Fibroblast of gingiva (primary cell): ENCODE data around the gene ADAT3.
A peak's percentile ranks its signal among the peaks of the same experiment; 100 is the strongest.

Source experiments
- DNase-seq: peaks from one replicate; pipeline ENCODE4 v3.0.0-alpha.2; 2011; ENCODE audit warnings: low read depth

Gene ADAT3

DNA sequence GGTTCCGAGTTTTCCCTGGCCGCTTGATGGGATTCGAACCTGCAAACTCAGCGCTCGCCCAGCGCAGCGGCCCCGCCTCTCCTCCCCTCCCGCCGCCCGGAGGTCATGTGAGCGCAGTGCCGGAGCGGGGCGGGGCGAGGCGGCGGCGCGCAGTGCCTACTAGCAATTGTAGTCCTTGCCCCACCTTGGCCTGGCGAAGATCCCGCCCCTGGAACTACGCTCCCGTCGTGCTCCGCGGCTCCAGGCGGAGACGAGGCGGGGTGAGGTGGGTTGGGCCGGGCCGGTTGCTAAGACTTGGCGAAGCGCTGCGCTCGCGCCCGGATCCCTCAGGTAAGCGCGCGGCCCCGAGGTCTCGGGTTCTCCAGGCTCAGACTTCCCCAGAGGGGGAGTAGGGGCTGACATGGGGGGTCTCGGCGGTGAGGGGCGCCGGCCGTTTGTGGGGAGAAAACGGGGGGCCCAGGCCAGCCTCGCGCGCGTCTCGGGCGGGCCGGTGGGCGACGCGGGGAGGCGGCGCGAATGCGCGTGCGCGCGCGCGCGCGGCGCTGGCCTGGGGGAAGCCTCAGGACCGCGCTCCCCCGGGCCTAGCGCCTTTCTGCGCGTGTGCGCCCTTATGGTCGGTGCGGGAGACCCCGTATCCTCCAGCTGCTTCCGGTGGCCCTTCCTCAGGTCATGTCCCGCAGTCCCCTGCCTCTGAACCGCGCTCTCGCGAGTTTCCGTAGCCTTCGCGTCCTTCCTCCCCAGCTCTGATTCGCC lies at the start of gene ADAT3, which contains the start of gene SCAMP4:
TSS of gene ADAT3 (plus strand) at position 290 of the 753 bp plus-strand sequence. CDS start 6,649 bp downstream, outside the sequence.
TSS of gene SCAMP4 (plus strand) at position 290 of the 753 bp plus-strand sequence. CDS start 9,621 bp downstream, outside the sequence.
- peak; percentile 99 for DNase-seq

DNA sequence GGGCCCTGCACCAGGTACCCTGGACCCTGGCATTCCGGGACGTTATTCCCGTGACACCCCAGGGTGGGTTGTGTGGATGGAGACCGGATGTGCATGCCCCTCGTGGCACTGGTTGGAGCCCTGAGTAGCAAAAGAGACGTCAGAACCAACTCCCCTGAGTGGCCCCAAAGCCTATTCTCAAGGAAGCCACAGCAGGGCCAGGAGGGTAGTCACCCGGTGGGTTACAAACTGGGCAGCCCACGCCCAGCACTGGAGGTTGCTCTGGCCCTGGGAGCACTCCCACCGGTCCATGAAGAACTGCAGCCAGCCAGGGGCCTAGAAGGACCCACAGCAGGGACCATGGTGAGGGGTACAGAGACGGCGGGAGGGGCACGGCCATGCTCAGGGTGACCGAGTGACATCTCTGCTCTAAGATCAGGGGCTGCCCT lies 49.4 kb upstream of the ADAT3 start:
- peak; percentile 42 for DNase-seq

DNA sequence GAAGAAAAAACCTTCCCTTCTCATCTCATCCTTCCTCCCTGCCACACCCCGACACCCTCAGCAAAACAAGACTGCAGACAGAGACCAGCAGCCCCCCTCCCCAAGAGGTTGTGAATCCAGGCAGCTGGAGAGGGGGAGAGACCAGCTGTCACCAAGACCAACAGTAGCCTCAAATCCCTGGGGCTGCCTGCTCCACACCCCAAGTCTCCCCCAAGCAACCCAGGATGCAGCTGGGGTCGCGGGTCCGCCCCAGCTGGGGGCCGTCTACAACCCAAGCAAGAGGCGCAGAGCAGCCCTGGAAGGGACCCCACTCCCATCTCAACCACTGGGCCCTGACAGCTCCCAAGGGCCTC lies 48.9 kb upstream of the ADAT3 start:
- no peak for DNase-seq

DNA sequence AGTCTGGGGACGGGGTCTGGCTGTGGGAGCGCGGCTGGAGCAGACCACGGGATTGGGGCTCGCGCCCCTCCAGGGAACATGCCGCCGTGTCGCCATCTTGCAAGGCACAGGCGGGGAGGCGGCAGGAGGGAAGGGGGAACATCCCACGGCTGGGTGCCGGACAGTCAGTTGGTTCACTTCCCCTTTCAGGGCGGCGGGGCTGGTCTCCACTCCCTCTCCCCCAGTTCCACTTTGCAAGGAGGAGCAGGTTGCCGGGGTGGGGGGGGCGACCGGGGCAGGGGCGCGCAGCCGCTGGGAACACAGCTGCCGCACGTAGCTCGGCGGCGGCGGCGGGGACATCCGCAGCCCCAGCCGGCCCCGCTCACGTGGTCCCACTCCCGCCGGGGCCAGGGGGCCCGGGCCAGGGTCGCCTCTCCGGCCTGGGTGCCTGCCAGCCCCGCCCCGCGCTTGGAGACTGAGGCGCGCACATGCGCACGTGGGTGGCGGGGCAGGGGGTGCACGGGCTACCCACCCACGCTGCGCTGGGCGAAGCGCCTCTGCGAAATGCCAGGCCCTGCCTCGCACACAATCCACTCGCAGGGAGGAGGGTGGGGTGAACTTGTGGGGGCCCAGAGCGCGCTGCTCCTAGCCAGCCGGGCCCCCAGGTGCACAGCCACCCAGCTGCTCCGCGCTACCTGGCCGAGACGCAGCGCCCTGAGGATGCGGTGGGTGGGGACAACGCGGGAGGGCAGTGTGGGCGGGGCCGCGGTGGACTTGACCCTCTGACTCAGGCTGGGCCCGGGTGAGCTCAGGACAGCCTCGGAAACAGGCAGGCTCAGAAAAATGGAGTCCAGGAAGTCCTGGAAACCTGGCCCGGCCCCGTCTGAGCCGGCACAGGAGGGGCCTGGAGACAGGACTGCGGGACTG lies 48.2 kb upstream of the ADAT3 start:
- DNase-seq: peak; percentile 72

DNA sequence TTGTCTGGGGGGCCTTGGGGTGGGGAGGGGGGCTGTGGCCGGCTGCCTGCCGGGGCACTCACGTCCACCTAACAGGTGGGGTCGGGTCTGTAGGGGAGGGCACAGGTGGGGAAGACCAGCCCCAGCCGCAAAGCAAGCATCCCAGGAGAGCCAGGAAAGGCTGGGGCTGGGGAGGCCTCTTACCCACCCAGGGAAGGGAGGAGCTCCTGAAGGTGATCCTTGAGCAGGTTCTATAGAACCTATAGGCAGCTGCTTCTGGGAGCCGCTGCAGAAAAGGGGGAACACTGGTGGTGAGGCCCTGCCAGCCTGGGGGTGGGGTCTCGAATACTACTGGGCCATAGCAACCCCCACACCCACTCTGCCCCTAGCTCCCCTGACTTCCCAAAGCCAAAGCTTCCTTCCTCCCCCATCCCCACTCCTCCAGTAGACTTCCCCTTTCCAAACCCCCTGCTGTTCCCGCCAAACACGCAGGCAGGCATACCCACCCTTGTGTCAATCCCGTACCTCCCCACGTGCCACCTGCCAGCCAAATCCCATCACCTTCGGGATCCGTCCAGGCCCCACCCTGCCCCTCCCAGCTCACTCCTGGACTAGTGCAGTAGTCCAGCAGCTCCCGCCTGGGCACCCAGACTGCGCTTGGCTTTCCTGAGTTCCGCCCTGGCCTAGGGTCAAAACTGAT lies 47.4 kb upstream of the ADAT3 start:
- DNase-seq: no peak

DNA sequence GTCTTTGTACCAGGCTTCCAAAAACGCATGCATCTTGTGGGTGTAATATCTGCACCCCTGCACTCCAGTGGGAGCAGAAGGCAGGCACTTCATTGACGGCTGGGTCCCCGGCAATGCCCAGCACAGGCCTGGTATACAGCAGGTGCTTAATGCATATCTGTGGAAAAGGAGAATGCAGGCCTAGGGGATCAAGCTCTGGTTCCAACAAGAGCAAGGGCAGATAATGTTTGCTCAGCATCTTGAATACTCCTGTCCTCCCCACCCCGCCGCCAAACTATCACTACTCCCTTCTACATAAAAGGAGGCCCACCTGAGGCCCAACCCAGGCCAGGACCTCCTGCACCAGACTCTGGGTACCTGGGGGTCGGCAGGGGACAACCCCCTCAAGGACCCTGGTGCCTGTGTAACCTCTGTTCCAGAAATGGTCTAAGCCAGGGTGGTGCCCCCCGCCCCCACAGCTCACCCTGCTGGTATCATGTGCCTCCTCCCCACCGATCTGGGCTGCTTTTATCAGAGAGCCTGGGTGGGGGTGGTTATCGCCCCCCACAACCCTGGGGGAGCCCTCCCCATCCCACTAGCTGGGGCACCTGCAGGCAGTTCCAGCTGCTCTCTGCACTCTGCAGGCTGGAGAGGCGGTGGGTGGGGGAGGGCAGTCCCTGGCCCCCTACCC lies 46.7 kb upstream of the ADAT3 start:
- no peak for DNase-seq

DNA sequence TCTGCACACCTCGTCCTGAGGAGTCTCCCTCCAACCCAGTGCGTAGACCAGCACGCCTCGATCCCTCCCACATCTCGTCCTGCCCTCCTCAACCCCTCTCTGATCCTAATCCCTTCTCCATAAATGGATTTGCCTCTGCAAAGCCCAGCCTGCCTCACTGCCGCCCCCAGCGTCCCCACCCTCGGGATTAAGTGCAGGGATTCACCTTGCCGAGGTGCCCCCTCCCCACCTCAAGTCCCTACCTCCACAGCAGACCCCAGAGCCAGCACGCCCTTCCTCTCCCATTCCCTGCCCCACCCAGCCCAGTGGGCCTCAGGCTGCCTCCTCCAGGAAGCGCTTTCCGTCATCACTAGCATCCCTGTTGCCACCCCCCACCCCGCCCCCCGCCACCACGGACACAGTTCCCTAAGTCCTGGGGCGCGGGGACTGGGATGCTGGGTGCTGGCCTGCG lies 45.8 kb upstream of the ADAT3 start:
- DNase-seq: no peak

DNA sequence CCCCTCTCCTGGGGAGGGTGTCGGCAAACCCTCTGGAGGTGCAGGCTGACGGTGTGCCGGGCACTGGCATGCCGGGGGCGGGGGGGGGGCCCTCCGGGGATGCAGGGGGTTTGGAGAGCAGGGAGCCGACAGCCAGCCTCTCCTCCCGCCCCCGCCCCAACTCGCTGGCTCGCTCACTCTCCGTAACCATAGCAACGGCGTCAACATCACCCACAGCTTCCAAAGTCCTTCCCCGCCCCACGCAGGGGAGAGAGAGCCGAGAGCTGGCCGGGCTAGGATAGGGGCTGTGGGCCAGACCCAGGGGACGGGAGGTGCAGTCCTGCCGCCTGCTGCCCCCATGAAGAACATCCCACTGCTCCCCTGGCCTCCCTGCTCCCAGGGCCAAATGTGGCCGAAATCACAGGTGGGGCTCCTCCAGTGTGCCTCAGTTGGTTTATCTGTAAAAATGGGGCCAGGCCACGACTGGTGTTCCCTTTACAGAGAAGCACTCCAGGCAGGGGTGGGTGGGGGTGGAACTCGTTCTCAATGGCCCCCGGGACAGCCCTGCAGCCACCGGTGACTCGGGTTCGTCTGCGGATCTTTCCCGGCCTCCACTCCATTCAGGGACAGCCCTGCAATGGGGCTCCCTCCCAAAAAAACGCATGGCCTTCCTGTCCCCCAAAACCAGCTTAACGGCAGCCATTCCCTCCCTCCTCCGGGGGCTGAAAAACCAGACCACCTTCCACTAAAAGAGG lies 45.0 kb upstream of the ADAT3 start:
- peak; percentile 77 for DNase-seq

DNA sequence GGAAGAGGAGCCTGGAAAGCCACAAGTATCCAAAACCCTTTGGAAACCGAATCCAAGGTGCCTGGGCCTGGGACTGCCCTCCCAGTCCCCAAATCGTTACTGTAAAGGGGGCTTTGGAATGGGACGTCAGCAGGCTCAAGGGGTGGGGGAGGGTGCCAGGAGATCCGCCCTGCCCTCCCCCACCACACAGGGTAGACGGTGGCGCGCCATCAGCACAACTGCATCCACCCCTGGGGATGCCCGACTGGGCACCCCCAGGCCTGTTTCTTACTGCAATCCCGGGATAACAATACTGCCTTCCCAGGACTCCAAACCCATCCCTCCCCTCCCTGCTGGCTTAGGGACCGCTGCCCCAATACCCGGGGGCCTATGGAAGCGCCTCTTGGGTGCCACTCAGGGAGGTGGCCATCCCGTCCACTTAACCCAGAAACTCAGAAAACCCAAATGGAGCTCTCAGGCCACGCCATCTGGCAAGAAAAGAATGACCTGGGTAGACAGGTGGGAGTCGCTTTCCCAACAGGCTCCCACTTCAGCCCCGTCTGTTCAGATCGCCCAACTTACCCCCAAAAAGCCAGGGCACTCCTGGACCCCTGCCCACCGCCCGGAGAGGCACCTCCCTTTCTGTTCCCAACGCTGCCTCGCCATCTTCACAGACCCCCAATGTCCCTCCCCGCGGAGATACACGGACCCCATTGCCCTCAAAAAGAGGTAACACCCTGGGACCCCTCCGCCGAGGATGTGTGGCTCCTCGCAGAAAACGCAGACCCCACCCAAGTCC lies 44.2 kb upstream of the ADAT3 start:
- DNase-seq: no peak

DNA sequence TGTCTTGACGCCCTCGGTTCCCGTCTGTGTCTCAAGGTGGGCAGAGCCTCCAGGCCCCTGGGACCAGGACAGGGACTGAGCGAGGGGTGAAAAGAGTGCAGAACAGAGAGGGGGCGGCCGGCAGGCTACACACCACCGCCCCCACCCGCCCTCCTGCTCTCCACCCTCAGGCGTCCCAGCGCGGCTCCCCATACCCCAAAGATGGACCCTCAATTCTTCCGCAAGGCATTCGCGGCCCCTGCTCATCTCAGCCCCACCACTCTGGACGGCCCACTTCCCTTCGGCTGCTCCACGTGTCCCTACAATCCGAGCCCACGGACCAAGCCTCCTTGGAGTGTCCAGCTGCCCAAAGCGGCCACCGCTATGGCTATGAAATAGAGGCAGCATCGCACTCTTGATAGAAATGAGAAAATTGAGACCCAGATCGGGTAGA lies 43.6 kb upstream of the ADAT3 start:
- DNase-seq: no peak

DNA sequence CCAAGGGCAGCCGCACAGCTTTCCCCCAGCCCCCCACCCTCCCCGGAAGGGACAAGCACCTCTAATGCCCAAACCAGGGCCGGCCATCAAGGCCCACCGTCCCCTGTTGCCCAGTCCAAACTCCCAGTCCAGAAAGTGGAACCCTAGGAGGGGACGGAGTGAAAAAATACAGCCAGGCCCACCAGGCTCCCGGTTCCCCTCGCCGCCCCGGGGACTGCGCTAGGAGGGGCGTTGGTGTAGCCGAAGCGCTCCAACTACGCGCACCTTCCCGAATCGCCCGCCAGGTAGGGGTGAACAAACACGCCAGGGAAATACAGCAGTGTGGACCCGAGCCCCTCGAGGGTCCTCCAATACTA lies 43.2 kb upstream of the ADAT3 start:
- no peak for DNase-seq

DNA sequence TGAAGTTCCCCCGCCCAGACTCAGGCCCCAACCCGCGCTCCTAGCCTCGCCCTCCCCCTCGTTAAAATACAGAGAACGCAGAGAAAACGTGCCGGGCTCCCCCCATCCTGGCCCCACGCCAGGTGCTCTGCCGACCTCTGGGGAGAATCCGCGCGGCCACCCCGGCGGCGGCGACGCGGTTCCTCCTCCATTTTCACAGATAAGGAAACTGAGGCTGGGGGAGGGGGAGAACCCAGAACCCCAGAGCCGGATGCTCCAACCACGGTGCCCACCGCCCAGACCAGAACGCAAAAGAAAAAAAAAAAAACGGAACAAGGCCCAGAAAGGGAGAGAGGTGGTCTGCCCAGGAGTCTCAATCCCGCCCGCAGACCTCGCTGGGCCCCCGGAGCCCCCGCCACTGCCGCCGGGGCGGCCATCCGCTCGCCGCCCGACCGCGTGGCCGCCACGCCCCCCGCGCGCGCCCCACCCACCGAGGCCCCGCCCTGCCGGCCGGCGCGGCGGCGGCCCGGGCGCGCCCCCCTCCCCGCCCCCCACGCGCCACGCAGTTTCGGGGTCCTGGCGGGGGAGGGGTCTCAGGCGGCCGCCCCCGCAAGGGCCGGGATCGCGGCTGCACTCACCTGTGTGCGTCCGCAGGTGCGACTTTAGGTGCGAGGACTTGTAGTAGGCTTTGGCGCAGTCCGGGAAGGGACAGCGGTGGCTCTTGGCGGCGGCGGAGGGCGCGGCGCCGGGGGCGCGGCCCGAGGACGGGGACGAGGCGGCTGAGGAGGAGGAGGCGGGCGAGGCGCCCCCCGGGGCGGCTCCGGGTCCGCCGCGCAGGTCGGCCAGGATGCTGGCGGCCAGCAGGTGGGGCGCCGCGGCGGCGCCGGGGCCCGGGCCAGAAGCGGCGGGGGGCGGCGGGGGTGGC lies 42.5 kb upstream of the ADAT3 start:
- DNase-seq: no peak

DNA sequence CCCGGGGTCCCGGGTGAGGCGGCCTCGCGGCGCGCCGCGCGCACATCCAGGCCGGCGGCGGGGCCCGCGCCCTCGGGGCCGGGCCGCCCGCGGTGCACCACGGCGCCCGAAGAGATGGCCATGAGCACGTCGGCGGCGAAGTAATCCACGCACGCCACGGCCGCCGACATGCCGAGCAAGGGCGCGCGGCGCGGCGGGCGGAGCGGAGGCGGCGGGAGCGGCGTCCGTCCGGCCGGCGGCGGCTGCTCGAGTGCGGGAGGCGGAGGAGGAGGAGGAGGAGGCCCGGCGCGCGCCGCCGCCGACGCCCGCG lies 41.9 kb upstream of the ADAT3 start, which contains the start of gene KLF16:
TSS of gene KLF16 (minus strand) at position 252 of the 310 bp plus-strand sequence. CDS start at position 170, 82 bp downstream.
- DNase-seq: no peak

DNA sequence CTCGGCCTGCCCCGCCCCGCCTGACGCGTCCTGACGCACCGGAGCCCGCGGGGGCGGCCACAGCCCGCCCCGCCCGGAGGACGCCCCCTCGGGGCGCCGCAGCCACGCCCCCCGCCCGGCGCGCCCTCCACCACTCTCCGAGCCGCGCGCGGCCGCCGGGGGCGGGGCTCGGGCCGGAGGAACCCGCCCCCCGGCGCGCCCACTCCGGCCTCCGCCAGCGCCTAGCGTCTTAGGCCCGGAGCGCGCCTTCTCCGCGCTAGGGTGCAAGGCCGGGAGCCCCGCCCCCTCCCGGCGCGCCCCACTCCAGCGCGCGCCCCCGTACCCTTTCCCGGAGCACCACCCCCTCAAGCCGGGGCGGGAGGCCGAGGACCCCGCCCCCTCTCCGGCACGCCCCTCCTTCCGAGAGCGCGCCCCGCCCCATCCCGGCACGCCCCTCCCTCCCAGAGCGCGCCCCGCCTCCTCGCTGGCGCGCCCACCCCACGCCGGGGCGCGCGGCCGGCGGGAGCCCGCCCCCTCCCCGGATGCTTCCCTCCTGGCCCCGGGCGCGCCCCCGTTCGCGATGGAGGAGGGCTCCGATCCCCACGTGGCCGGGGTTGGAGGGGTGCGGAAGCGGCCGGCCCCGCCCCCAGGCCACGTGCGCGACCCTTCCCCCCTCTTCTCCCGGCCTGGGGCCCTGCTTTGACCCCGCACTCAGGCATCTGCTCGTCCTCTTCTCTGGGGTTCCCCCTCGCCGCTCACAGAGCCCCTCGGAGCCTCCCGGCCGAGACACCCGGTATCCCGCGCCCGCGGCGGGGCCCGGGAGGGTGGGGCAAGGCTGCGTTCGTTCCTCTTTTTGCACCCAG lies 41.3 kb upstream of the ADAT3 start:
- DNase-seq: peak; percentile 95

DNA sequence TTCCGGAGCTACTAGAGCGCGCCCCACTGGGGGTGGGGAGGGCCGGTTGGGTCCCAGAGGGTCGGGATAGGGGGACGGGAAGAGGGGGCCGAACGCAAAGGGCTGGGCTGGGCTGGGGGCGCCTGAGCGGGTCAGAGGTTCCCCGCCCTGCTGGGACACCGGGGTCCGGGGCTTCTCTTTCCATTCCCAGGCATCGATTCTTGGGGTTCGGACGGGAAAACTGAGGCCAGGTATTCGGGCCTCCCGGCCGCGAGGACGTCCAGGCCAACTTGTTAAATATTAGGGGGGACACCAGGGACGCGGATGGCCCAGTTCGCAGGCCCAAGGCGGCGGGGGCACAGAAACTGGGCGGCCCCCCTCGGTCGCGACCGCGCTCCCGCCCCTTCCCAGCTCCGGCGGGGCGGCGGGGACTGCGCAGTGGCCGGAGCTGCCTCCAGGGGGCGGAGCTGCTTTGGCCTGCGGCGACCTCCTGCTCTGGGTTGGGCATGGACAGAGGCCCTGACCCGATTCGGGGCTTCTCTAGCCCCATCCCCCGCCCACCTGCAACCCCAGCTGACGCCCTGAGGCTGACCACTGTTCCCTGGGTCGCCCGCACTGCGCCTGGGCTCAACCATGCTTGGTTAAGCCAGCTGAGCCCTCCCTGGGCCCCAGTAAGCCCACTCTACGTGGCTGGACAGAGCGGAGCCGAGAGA lies 40.6 kb upstream of the ADAT3 start:
- peak; percentile 50 for DNase-seq

DNA sequence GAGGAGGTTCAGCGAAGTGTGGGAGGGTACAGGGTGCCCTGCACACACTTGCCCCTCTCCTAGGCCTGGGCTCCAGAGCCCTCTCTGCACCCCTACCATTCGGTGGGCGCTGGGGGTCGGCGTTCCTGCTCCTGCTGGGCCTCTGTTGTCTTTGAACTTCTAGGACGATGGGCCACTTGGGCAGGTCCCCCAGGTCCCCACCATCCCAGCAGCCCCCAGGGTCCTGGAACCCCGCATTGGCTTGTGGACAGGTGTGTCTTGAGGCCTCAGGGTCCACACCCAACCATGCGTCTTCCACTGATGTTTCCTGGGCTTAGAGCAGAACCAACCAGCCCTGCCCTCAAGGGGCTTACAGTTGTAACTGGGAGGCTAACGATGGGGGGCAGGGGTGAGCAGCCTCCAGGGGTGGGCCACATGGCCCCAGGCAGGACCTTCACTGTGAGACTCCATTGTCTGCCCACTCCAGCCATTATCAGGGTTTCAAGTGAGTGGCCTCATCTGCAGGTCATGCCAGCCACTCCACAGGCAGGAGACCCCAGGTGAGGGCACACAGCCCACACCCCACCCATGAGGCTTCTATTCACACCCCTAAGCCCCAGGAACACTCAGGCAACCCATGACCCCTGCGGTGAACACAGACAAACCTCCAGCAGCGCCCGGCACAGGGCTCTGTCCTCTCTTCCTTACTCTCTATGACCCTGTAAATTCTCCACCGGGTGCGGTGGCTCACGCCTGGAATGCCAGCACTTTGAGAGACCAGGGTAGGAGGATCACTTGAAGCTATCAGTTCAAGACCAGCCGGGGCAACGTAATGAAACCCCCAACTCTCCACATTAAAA lies 39.8 kb upstream of the ADAT3 start:
- no peak for DNase-seq
